GM21825 (cell line): ENCODE data around the gene SPATA18.
"Not testable (repeated sequence)": the region's sequence is repeated elsewhere in the genome, so short reads cannot be mapped to it uniquely, and the experiment has no call there.

ENCODE experiments used
- ATAC-seq: cut with Tn5 transposase; IDR thresholded peaks from one replicate; pipeline ENCODE4 v1.9.1; 2021; ENCODE audit warnings: mild to moderate bottlenecking, moderate library complexity; ENCODE audit not compliant: unreplicated experiment

SPATA18 gene

DNA sequence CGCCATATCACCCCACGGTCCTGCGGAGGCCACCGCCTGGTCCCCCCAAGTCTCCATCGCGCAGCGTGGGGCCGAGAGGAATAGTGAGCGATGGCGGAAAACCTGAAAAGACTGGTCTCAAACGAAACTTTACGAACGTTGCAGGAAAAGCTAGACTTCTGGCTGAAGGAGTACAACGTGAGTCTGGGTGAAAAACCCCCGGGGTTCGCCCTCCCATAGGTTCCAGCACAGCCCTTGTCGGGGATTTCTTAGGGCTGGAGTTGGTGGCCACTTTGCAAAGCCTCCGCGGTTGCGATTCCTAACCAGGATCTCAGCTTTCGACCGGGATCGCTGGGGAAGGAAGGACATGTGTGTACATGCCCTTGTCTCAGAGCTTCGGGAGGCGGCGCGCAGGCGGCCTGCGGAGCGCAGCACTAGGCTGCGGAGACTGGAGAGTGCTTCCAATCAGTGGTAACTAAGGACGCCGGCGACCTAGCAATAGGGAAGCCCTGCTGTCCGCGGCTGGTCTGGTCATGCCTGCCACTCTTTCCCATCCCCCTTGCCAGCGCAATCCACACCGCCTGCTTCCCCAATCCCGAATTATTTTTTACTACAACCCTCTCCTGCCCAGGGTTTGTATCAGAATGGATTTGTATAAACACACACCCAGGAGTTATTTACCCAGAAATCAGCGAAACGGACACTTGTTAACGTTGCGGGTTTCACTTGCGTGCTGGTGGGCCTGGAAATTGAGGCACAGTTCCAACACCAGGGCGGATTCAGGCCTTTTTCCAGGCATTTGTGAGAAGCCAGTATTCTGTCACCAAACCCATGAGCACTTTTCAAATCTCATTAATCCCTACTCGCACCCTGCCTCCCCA lies 741 bp downstream of the SPATA18 start:
- peak; percentile 49 for ATAC-seq

DNA sequence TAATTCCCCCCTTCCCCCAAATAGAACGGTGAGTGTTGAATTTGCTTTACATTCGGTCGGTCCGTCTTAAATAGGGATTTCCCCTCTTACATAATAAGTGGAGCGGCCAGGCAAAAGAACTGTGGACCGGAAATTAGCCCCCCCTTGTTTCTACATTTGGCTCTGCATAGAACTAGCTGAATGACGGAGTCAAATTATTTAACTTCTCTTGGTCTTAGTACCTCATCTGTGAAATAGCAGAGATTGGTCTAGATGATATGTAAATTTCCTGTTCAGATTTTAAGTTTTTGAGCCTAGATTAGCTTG lies 1.3 kb downstream of the SPATA18 start:
- ATAC-seq: peak; percentile 60

DNA sequence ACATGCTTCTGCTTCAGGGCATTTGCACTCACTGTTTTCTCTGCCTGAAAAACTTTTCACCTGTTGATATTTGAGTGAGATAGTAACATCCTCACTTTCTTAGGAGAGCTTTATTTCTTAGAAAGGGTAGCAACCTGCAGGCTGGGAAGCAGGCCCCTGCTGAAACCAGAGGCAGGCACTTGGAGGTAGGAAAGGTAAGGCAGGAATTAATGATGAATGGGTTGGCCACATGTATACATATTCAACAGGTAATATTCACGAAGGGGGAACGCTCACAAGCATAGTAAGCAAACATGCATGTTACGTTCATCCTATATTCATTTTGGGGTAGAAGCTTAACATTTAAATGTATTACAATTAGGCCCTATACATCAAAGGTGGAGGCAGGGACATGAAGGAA lies 3.1 kb downstream of the SPATA18 start:
- ATAC-seq: no peak

DNA sequence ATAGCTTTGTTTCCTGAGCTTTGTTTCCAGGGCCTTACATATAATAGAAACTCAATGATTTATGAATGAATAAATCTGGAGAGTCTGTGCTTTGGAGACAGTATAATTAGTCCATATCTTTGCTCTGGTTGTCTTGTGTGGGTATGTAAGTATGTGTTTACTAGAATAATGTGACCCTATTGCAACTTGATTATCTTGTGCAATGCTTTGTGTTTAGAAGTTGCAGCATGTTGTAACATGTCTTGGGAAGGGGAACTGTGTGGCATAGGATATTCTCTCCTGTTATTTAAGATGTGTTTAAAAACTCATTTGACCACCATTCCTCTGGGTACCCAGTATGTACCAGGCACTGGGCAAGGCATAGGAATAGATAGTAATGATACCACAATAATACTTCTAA lies 6.1 kb downstream of the SPATA18 start:
- ATAC-seq: no peak

DNA sequence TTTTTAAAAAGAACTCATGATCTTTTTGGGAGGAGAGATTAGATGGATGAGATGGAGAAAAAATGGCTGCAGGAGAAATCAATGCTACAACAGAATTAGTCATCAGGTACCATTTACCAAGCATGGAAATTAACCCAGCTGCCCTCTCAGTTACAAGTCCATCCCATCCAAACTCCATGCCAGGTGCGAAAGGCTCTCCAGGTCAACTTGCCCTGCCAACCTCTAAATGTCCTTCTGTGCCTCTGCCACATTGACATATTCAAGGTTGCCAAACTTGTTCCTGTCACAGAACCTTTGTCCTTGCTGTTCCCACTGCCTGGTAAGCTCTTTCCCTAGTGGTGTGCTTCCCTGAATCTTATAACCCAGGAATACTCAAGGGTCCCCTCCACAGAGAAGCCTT lies 7.2 kb downstream of the SPATA18 start:
- no peak for ATAC-seq

DNA sequence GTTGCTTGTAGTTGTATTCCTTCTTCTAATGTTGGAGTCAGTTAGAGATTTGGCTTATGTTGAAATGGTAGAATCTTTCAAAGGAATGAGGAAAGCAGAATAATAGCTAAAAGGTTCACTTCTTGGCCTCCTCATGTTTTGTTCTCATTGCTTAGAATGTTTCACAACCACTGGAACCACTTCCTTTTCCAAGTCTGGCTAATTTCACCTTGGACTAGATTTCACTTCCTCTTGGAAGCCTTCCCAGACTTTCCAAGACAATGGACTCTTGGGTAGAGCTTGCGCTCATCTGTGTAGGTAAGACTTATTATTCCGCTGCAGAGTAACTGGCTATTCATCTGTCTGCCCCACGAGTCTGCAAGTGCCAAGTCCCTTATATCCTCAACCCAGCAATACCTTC lies 8.3 kb downstream of the SPATA18 start:
- no peak for ATAC-seq

DNA sequence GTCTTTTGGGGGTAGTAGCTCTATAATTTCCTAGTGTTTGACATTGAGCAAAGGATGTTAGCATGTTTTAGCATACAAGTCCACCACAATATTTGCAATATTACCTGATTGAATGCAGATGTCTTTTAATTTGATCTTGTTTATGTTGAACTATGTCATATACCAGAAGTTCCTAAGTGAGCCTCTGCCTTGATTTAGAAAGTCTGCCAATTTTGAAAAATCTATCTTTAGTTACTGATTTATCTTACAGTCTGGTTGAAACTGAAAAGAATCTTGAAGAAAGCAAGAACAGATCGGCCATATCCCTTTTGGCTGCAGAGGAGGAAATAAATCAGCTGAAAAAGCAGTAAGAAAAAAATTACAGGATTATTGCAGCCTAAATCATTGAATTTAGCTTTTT lies 18.5 kb downstream of the SPATA18 start:
- ATAC-seq: no peak

DNA sequence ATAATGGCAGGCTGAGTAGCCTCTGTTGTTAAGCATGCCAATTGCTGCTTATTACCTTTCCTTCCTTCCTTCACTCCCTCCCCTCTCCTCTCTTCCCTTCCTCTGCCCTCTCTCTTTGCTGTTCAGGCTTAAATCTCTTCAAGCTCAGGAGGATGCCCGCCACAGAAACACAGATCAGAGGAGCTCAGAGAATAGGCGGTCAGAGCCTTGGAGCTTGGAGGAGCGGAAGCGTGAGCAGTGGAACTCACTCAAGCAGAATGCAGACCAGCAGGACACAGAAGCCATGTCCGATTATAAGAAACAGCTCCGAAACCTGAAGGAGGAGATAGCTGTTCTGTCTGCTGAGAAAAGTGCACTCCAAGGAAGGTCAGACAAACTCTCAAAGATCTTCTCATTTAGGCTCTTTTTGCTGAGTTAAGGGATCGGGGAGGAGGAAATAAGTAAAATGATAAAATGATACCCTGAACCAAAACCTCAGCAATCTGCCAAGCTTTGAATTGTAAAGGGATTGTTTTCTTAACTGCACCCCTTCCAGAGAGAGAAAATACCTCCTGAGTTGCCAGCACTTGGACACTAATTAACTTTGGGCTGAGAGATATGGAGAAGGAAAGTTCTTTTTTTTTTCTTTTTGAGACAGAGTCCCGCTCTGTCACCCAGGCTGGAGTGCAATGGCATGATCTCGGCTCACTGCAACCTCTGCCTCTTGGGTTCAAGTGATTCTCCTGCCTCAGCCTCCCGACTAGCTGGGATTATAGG lies 20.9 kb downstream of the SPATA18 start:
- no peak for ATAC-seq

DNA sequence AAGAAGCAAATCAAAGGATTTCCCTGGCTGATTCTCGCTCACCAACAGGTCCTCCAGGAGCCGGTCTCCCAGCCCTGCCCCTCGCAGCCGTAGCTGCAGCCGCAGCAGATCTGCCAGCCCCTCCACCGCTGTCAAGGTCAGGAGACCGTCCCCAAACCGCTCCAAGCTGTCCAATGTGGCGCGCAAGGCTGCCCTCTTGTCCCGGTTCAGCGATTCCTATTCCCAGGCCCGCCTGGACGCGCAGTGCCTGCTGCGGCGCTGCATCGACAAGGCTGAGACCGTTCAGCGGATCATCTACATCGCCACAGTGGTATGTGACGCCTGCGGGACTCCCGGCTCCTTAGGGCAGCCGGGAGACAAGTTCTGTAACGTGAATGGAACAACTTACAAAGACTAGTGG lies 25.6 kb downstream of the SPATA18 start:
- no peak for ATAC-seq

DNA sequence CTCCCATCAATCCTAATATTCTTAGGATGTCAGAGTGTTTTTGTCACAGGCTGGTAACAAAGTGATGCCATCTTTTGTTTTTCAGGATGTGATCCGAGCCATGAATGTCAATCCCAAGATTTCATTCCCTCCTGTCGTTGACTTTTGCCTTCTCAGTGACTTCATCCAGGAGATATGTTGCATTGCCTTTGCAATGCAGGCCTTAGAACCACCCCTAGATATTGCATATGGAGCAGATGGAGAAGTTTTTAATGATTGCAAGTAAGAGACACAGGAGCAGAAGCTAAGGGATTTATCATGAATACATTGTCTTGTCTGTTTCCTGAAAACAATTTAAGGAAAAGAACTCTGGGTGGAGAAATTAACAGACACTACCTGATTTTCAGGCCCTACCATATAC lies 28.6 kb downstream of the SPATA18 start:
- no peak for ATAC-seq

DNA sequence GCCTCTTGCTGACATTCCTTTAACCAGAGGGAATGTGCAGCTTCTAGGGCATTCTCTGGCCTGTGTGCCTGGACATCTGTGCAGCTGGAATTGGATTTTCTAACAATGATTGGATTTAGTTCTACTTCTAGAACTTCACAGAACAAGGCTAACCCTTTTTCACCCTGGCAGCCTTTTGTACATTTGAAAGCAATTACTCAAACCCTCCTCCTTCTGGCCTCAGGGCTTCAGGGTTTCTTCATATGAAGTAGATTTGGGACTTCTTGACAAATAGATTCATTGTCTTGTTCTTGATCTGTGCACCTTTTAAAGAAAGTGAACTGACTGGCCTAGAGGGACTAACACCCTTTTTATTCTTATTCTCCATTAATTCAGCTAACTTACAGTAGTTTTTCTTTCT lies 30.1 kb downstream of the SPATA18 start:
- no peak for ATAC-seq

DNA sequence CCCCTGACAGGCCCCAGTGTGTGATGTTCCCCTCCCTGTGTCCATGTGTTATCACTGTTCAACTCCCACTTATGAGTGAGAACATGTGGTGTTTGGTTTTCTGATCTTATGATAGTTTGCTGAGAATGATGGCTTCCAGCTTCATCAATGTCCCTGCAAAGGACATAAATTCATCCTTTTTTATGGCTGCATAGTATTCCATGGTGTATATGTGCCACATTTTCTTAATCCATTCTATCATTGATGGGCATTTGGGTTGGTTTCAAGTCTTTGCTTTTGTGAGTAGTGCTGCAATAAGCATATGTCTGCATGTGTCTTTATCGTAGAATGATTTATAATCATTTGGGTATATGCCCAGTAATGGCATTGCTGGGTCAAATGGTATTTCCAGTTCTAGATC lies 35.3 kb downstream of the SPATA18 start:
- ATAC-seq: not testable (repeated sequence)

DNA sequence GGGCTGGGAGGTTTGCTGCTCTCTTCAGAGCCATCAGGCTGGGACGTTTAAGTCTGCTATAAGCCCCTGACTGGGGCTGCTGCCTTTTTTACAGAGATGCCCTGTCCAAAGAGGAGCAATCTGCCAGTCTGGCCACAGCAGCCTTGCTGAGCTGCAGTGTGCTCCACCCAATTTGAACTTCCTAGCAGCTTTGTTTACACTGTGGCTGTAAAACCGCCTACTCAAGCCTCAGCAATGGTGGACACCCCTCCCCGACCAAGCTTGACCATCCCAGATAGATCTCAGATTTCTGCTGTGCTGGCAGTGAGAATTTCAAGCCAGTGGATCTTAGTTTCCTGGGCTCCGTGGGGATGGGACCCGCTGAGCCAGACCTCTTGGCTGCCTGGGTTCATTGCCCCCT lies 40.7 kb downstream of the SPATA18 start:
- no peak for ATAC-seq

DNA sequence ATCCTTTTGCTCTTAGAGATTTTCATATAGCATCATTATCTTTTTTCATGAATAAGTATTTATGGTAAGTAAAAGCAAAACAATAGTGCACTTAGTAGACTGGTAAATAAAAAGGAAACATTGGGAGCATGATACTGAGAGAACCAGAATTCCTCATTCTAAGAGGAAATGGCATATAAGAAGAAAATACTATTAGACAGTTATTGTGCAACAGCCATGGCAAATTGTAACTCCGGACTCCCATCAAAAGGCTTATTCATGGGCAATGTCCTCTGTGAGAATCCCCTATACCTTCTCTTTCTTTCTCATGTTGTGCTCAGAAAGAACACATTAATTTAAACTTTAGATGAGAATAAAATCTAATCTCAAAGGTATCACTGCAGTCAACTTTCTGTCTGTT lies 42.4 kb downstream of the SPATA18 start:
- ATAC-seq: no peak

DNA sequence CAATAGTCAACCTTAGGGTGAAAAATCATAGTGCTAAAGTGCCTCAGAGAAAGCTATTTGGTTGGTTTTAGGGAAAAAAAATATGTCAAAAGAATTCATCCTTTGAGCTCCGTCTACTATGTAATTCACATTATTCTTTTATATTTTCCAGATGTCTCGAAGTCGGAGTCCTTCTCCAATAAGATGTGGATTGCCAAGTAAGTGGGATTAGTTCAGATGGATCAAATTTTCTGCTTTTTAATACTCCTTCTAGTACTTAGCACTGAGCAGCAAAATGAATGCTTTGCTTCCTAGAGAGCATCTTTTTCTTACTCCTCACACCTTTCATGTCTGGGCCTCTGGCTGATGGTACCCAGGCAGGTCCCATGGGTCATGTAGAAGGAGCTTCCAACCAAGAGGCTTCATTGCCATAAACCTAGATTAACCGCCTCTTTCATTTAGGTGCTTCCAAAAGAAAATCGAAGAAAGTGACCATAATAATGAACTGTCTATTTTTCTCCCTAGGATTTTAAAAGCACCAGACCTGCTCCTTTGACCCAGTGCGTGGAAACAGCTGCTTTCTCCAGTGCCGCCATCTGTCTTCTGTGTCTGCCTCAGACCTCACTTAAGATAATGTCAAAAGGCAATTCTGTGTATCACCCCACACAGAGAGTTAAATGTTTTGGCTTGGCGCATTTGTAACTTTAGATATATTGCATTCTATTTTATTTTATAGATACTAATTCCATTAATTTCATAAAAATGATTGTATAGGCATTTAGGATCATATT lies 43.5 kb downstream of the SPATA18 start:
- no peak for ATAC-seq

DNA sequence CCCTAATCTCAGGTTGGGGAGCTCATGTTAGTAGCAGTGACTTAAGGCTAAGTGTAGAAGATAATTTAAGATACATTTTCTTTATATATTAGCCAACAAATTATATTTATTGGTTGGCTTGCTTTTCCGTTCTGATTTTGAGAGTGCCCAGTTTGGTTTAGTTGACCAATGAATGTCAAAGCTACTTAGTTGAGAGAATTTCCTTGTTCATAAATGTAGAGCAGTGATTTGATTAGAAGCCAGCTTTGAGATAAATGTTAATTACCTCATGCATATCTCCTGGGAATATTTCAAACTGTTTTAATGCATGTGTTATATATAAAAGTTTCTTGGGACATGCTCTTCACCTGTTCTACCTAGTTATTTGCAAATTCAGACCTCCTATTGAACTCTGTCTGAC lies 44.3 kb downstream of the SPATA18 start:
- no peak for ATAC-seq

DNA sequence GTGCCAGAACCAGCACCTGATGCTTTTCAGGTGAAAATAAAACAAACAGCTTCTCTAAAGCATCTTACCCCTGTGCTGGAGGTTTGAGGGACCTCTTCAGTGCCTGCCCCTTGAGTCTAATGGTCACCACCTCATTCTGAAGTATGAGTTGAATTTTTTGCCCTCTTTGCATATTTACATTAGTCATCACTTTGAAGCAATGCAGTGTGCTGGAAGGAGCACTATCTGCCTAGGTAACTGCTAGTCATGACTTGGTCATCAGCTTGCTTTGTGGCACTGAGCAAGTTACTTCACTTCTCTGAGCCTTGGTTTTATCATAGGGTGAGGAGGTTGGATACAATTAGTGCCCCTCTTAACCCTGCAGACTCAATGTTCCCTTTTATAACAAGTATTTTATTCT lies 44.9 kb downstream of the SPATA18 start:
- ATAC-seq: no peak

DNA sequence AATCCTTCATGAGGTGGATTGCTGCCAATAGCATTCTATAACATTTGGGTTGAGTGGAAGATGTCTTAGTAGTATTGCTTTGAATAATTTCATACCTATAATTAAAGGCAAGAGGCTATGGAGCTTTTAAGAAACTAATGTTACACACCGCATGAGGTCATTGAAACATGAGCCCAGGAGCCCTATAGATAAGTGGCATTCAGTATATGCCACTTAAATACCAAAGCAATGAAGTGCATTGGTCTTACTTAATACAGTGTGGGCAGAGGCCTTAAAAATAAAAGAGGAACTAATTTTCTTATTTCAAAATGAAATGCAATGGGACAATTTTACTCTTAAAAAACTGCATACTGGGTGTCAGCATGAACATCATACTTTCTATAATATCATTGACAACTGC lies 47.5 kb downstream of the SPATA18 start:
- no peak for ATAC-seq

DNA sequence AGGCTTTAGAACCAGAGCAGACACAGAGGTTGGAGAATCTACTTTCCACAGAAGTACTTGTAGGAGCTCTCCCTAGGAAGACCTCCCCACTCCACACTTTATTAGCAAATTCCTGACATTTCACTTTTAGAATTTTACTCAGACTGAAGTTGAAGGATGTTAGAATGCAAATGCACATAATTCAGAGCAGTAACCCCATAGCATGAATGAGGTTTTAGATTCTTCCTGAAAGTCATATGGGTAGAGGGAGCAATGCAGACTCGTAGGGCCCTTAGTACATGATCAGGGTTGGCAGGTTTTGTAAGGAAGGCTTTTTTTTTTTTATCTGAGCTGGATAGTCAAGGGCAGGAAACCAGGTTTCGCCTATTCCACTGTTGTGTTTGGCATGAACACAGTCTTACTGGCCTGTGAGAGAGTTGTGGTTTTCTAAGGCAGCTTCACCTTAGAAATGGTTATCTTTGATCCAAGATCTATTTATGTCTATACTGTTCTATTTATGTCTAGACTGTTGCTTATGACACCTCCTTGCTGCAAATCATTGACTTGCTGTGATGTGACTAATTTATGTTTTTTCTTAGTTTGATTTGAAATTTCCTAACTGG lies 48.9 kb downstream of the SPATA18 start:
- no peak for ATAC-seq

DNA sequence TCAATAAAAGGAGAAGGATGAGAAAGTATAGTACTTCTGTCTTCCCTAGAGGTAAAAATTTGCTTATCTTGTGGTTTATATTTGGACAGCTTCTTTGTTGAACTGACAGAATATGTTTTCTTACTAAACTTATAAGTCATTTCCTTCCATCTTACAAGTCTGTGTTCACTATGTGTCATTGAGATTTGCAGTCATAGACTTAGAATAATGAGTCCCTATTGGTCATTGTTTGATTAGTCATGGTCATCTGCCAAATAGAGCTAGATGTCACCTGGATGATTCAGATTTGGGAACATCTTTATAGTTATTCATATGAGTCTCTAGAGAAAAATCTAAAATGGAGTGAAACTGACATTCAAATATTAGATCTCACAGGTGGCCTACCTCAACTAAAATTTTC lies 51.5 kb downstream of the SPATA18 start:
- no peak for ATAC-seq

DNA sequence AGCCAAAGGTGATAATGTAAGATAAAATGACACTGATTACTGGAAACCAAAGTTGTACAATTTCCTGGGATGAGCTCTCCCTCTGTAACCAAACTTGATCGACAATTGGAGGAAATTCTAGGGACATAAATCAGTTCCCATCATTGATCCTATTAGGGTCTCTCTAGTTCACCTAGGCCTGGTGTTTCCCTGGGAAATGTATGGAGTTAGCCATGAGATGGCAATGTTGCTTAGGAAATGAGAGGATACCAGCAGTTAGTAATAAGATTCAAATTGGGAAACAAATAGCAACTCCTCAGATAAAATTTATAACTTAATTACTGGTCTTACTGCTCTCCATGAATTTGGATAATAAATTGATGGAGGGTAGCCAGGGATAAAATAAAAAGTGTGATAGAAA lies 52.2 kb downstream of the SPATA18 start:
- no peak for ATAC-seq
